Transverse colon (tissue), 4 donors: ENCODE results near the gene OR10G8. TPM values are rescaled to one million over a fixed set of nuclear protein-coding genes. Genes with fewer than 3 reads are reported as not detected.

Experiments used
- DNase-seq: peaks from one replicate; pipeline ENCODE4 v3.0.0-alpha.2; 2019
- H3K27ac ChIP-seq, 4 donors: fragments of 200-600 bp; sonication (generic); 2 replicates each; pipeline ENCODE4 v1.5.1; 2016 to 2018; ENCODE audit warnings: inconsistent platforms in 4 of 4
- H3K27me3 ChIP-seq: fragments of 200-600 bp; sonication (generic); 2 replicates; pipeline ENCODE4 v1.5.1; 2017; ENCODE audit warnings: inconsistent platforms
- H3K36me3 ChIP-seq, 4 donors: fragments of 200-600 bp; sonication (generic); 2 replicates each; pipeline ENCODE4 v1.5.1; 2017 to 2019; ENCODE audit warnings: inconsistent platforms in 4 of 4
- H3K4me1 ChIP-seq, 4 donors: fragments of 200-600 bp; sonication (generic); 2 replicates each; pipeline ENCODE4 v1.5.1; 2017 to 2020; ENCODE audit warnings: inconsistent platforms in 4 of 4
- H3K4me3 ChIP-seq, 4 donors: fragments of 200-600 bp; sonication (generic); 1 replicate in 1 of 4; 2 replicates in 3 of 4; pipeline versions ENCODE4 v1.5.1 to v1.6.1; 2017 to 2019; ENCODE audit warnings: inconsistent platforms in 4 of 4
- H3K9me3 ChIP-seq, 2 donors: fragments of 200-600 bp; sonication (generic); 2 replicates each; pipeline ENCODE4 v1.5.1; 2017 to 2019; ENCODE audit warnings: inconsistent platforms in 2 of 2
- EP300 ChIP-seq: sonication (generic); formaldehyde crosslinking; IDR thresholded peaks from one replicate; pipeline ENCODE4 v1.6.1; 2017; ENCODE audit warnings: antibody characterized with exemption, low read depth
- POLR2A ChIP-seq: fragments of 450-650 bp; IDR thresholded peaks from one replicate; pipeline ENCODE4 v1.6.1; 2016; ENCODE audit warnings: antibody characterized with exemption, mild to moderate bottlenecking, moderate library complexity
- POLR2AphosphoS5 ChIP-seq, 3 donors: sonication (generic); formaldehyde crosslinking; IDR thresholded peaks; one replicate each; pipeline ENCODE4 v1.6.1; 2016; ENCODE audit warnings: antibody characterized with exemption in 3 of 3
- WGBS, 2 donors: methylation state at CpG; one replicate each; pipeline ENCODE4 v1.1.5; 2018; ENCODE audit warnings: low coverage in 1 of 2; 5-methylcytosine and 5-hydroxymethylcytosine counted together
- in situ Hi-C, 4 donors: fragments of 200-750 bp; cut with MboI; loops; one replicate each; pipeline versions ENCODE4 v1.15.0 to v1.15.1; 2017; ENCODE audit warnings: low sequenced_read_pairs in 3 of 4, low pct_ligation_motif_present in 1 of 4, low pct_unique_long_range_greater_than_20kb in 1 of 4
- intact Hi-C: fragments of 100-400 bp; cut with DNase I; formaldehyde crosslinking; loops from one replicate; pipeline ENCODE4 v1.15.1; 2023; ENCODE audit warnings: low total_unique reads
- total RNA-seq, 4 donors: library from RNA; depleted of rRNA; stranded (reverse); fragments of >200 nt; gene quantifications; one replicate each; pipeline ENCODE4 v1.1.0, GENCODE V29; 2016
- TF ChIP-seq, protein P1 (sequence below), 5 experiments: fragments of 200-600 bp in 3 of 5; fragments of 450-650 bp in 2 of 5; sonication (generic) in 3 of 5; IDR thresholded peaks; 1 replicate in 2 of 5; 2 replicates in 3 of 5; pipeline ENCODE4 v1.5.1; 2016 to 2017; ENCODE audit warnings: antibody characterized with exemption in 5 of 5, inconsistent platforms in 3 of 5, mild to moderate bottlenecking in 2 of 5, moderate library complexity in 1 of 5

The OR10G8 gene
- total RNA-seq, 4 donors from 2014 or later = 2.0 TPM; not detected in 3

DNA sequence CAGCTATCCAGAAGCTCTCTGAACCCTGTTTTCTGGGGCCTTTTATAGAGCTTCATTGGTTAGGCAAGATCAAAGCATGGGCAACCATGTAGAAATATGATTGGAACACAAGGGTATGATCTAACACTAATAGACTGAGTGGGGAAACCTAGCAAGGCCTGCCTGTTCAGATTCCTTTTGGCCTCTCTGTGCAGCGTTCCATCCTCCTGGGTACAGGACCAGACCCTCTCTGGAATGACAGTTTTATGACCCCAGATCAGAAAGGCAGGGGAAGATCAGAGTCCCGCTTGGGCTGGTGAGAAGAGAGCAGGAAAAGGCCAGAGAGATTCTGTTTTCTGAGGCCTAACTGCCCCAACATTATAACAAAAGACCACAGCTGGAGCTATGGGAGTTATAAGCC is 52.0 kb downstream of the OR10G8 start:
- in situ Hi-C loops (loop anchor here in 2 of 4 donors (10.0 kb wide), 1 partner anchor 116 kb away; no protein-coding TSS in a partner anchor), intact Hi-C loops (loop anchor here (10.0 kb wide), 1 partner anchor 506 kb away; no protein-coding TSS in a partner anchor)
- H3K9me3 ChIP-seq = no peaks in the 10 kb centered on the region
- H3K4me1 ChIP-seq = peaks cover 0 to 14% (median 2%) of the 10 kb centered on the region in 4 donors
- peaks cover 8% of the 10 kb centered on the region for H3K27me3 ChIP-seq
- no peak overlapping the region for H3K4me3 ChIP-seq
- 81 to 82% methylated on average over 2 of the region's 2 CpGs for WGBS, 2 donors
- no peak overlapping the region for H3K27ac ChIP-seq
- no peak for DNase-seq
- TF ChIP-seq POLR2A (no peak), EP300 (no peak), POLR2AphosphoS5 (IDR thresholded peaks at IDR 0.05) (no peak)
- TF ChIP-seq, protein P1, sequence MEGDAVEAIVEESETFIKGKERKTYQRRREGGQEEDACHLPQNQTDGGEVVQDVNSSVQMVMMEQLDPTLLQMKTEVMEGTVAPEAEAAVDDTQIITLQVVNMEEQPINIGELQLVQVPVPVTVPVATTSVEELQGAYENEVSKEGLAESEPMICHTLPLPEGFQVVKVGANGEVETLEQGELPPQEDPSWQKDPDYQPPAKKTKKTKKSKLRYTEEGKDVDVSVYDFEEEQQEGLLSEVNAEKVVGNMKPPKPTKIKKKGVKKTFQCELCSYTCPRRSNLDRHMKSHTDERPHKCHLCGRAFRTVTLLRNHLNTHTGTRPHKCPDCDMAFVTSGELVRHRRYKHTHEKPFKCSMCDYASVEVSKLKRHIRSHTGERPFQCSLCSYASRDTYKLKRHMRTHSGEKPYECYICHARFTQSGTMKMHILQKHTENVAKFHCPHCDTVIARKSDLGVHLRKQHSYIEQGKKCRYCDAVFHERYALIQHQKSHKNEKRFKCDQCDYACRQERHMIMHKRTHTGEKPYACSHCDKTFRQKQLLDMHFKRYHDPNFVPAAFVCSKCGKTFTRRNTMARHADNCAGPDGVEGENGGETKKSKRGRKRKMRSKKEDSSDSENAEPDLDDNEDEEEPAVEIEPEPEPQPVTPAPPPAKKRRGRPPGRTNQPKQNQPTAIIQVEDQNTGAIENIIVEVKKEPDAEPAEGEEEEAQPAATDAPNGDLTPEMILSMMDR (IDR thresholded peaks at IDR 0.05) = no peak
- no peaks in the 10 kb centered on the region for H3K36me3 ChIP-seq

DNA sequence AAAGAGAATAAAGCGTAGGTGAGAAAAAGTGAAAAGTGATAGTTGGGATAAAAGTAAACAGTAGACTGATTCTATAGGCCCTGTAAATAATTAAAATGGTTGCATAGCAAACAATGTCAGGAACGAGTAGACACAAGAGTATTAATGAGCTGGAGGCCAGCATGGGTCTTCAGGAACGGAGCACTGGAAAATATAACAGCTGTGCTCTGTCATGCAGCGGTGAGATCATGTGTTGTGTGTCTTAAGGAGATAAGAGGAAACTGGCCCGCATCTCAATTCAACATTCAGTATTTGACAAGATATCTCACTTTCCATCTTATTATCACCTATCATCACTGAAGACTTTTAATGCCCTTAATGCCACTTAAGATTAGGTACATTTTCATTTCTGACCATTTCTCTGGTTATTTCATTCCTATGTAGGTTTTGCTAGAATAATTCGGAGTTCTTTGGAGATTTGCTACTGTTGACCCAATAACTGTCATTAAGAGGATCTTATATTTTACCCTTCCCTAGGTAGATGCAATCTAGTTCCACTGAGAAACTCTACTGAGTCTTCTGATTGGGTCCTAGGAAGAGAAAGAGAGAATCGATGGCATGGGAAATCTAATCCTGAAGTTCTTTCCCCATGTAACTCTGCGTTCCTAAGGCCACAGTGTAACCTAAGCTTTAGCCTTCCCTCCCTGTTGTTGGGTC is 53.2 kb downstream of the OR10G8 start:
- Histone ChIP-seq H3K4me1 (peaks cover 0 to 14% (median 2%) of the 10 kb centered on the region in 4 donors), H3K9me3 (no peaks in the 10 kb centered on the region), H3K36me3 (no peaks in the 10 kb centered on the region), H3K27ac (no peak overlapping the region), H3K4me3 (no peak overlapping the region), H3K27me3 (peaks cover 8% of the 10 kb centered on the region)
- intact Hi-C loops = loop anchor here (10.0 kb wide), 1 partner anchor 505 kb away; no protein-coding TSS in a partner anchor
- 77 to 82% methylated on average over 6 to 8 of the region's 8 CpGs for WGBS, 2 donors
- in situ Hi-C loops = loop anchor here in 2 of 4 donors (10.0 kb wide), 1 partner anchor 115 kb away; no protein-coding TSS in a partner anchor
- DNase-seq = no peak
- TF ChIP-seq POLR2A (no peak), POLR2AphosphoS5 (IDR thresholded peaks at IDR 0.05) (no peak), EP300 (no peak)
- TF ChIP-seq, protein P1 (IDR thresholded peaks at IDR 0.05) = no peak

Other genes starting within 250 kb of the OR10G8 start
- not detected for gene OR6M1, start 220.4 kb upstream of the OR10G8 start, total RNA-seq
- not detected for gene TMEM225, start 141.1 kb upstream of the OR10G8 start, total RNA-seq
- 1 to 10 TPM in 2 of 4 donors, under 1 TPM in 1, not detected in 1; 0.82 to 1.7 (median 1.6) TPM for gene OR8D4, start 124.6 kb upstream of the OR10G8 start, total RNA-seq
- under 1 TPM in 2 of 4 donors, not detected in 2; 0.41 to 0.95 TPM for gene OR4D5, start 87.2 kb upstream of the OR10G8 start, total RNA-seq
- gene OR6T1, start 83.0 kb upstream of the OR10G8 start, total RNA-seq = not detected
- gene OR10S1, start 49.0 kb upstream of the OR10G8 start, total RNA-seq = not detected
- not detected for gene OR10G6, start 31.6 kb upstream of the OR10G8 start, total RNA-seq
- 1 to 10 TPM in 1 of 4 donors, under 1 TPM in 1, not detected in 2; 0.27 to 1.2 TPM for gene OR10G4, start 13.8 kb upstream of the OR10G8 start, total RNA-seq
- gene OR10G9, start 3.8 kb upstream of the OR10G8 start, total RNA-seq = under 1 TPM in 1 of 4 donors, not detected in 3; 0.55 TPM
- not detected for gene OR10G7, start 14.5 kb downstream of the OR10G8 start, total RNA-seq
- gene VWA5A, start 88.7 kb downstream of the OR10G8 start, total RNA-seq = 10 to 100 TPM; 10.1 to 72.5 (median 37.2) TPM
- gene OR10D3, start 156.5 kb downstream of the OR10G8 start, total RNA-seq = not detected
- gene OR8G1, start 214.3 kb downstream of the OR10G8 start, total RNA-seq = under 1 TPM in 1 of 4 donors, not detected in 3; under 0.01 TPM
- under 1 TPM in 1 of 4 donors, not detected in 3; 0.41 TPM for gene OR8G5, start 229.6 kb downstream of the OR10G8 start, total RNA-seq